ENCODE measurements around the gene RASGRP3.

- TF ChIP-seq SUZ12 (IDR thresholded peaks at IDR 0.05; ENCODE audit: extremely low read depth, insufficient read depth, insufficient read length) (no peak), YY1 (IDR thresholded peaks at IDR 0.05; ENCODE audit: insufficient read depth, insufficient read length) (no peak)
Measured at GRCh38 chr2:33457556-33458247, 18.7 kb upstream of the RASGRP3 start.

All from NT2/D1 (cell line).